HepG2 (cell line): ENCODE measurements around the gene RPH3AL.

Source experiments
- ESRRA ChIP-seq: sonication (generic); formaldehyde crosslinking; IDR thresholded peaks from 2 replicates; pipeline ENCODE4 v1.5.1; 2020; ENCODE audit warnings: mild to moderate bottlenecking, low read depth, missing genetic modification reagents
- FOXA1 ChIP-seq, 2 experiments: fragments of 450-650 bp in 1 of 2; sonication (generic) in 1 of 2; formaldehyde crosslinking in 1 of 2; IDR thresholded peaks; 2 replicates each; pipeline versions ENCODE4 v1.4.0 to v1.6.1; 2016 to 2020; ENCODE audit warnings: missing genetic modification reagents in 1 of 2
- FOXJ3 ChIP-seq: sonication (generic); formaldehyde crosslinking; IDR thresholded peaks from 2 replicates; pipeline ENCODE4 v1.4.0; 2020; ENCODE audit warnings: missing genetic modification reagents, mild to moderate bottlenecking, borderline replicate concordance
- HNF1A ChIP-seq, 2 experiments: sonication (generic) in 1 of 2; formaldehyde crosslinking in 1 of 2; IDR thresholded peaks; 2 replicates each; pipeline versions ENCODE4 v1.4.0 to v1.6.1; 2016 to 2020; ENCODE audit warnings: borderline replicate concordance in 1 of 2, low read depth in 1 of 2, mild to moderate bottlenecking in 1 of 2, missing genetic modification reagents in 1 of 2
- HOMEZ ChIP-seq: IDR thresholded peaks from 2 replicates; pipeline ENCODE4 v1.6.1; 2016; ENCODE audit warnings: low read depth
- TBP ChIP-seq: sonication (generic); formaldehyde crosslinking; IDR thresholded peaks from 2 replicates; pipeline ENCODE4 v1.5.0; 2020; ENCODE audit warnings: missing genetic modification reagents
- ZNF274 ChIP-seq: sonication (generic); formaldehyde crosslinking; IDR thresholded peaks from 2 replicates; pipeline ENCODE4 v1.5.1; 2020; ENCODE audit warnings: mild to moderate bottlenecking, missing genetic modification reagents

- TF ChIP-seq FOXJ3 (CRISPR knock-in tag) (no peak), ZNF274 (CRISPR knock-in tag) (no peak), HOMEZ (CRISPR knock-in tag) (no peak), ESRRA (no peak), FOXA1 (IDR thresholded peaks at IDR 0.05) (no peak), FOXA1 (CRISPR knock-in tag; IDR thresholded peaks at IDR 0.05) (no peak), HNF1A (IDR thresholded peaks at IDR 0.05; ENCODE audit: low read depth) (no peak), HNF1A (CRISPR knock-in tag; IDR thresholded peaks at IDR 0.05; ENCODE audit: borderline replicate concordance) (no peak), TBP (CRISPR knock-in tag) (no peak)
Measured at GRCh38 chr17:326010-326621, 26.5 kb downstream of the RPH3AL start.
